Lung (tissue), 12 donors: Measurements from ENCODE around the gene HS3ST4. TPM values are rescaled to one million over a fixed set of nuclear protein-coding genes. Genes with fewer than 3 reads are reported as not detected.

Source experiments
- ATAC-seq: fragments of 200-7000 bp; cut with Tn5 transposase; one replicate; pipeline ENCODE4 v1.9.1; 2020; ENCODE audit warnings: moderate number of reproducible peaks; ENCODE audit not compliant: insufficient read depth, low FRiP score
- DNase-seq, 3 donors: peaks; one replicate each; pipeline ENCODE4 v3.0.0-alpha.2; 2013 to 2017
- H3K27ac ChIP-seq, 2 donors: one replicate each; pipeline ENCODE4 v1.5.1; 2013; ENCODE audit warnings: mild to moderate bottlenecking in 2 of 2, moderate library complexity in 2 of 2, control low read depth in 1 of 2, inconsistent platforms in 1 of 2, low read depth in 1 of 2, low read length in 1 of 2
- H3K27me3 ChIP-seq, 3 donors: one replicate each; pipeline ENCODE4 v1.5.1; 2013; ENCODE audit warnings: low read length in 2 of 3; ENCODE audit not compliant: control insufficient read depth in 3 of 3, insufficient read depth in 3 of 3
- H3K36me3 ChIP-seq, 4 donors: one replicate each; pipeline ENCODE4 v1.5.1; 2013; ENCODE audit warnings: low read length in 4 of 4, mild to moderate bottlenecking in 1 of 4, moderate library complexity in 1 of 4; ENCODE audit not compliant: control insufficient read depth in 4 of 4, insufficient read depth in 4 of 4
- H3K4me1 ChIP-seq, 5 donors: one replicate each; pipeline ENCODE4 v1.5.1; 2013; ENCODE audit warnings: low read length in 5 of 5, mild to moderate bottlenecking in 2 of 5, moderate library complexity in 1 of 5; ENCODE audit not compliant: control insufficient read depth in 5 of 5, insufficient read depth in 5 of 5
- H3K4me3 ChIP-seq: one replicate; pipeline ENCODE4 v1.5.1; 2013; ENCODE audit warnings: mild to moderate bottlenecking, control low read depth, moderate library complexity
- H3K9ac ChIP-seq, 2 donors: one replicate each; pipeline ENCODE4 v1.5.1; 2013; ENCODE audit warnings: low read length in 2 of 2, control low read depth in 1 of 2; ENCODE audit not compliant: insufficient read depth in 1 of 2
- H3K9me3 ChIP-seq, 4 donors: one replicate each; pipeline ENCODE4 v1.5.1; 2013; ENCODE audit warnings: low read length in 3 of 4, mild to moderate bottlenecking in 1 of 4, moderate library complexity in 1 of 4; ENCODE audit not compliant: control insufficient read depth in 4 of 4, insufficient read depth in 3 of 4
- WGBS, 2 donors: extraction: QIAGEN DNeasy Blood & Tissue Kit; methylation state at CpG; one replicate each; pipeline ENCODE4 v1.1.7; 2013; 5-methylcytosine and 5-hydroxymethylcytosine counted together
- polyA plus RNA-seq, 2 donors: library from polyadenylated mRNA; stranded (reverse); fragments of 200-250 nt; gene quantifications; one replicate each; pipeline ENCODE4 v1.2.1, GENCODE V29; 2013
- total RNA-seq, 2 donors: library from RNA; depleted of rRNA in 1 of 2; stranded (reverse); fragments of >200 nt in 1 of 2; gene quantifications; one replicate each; pipeline ENCODE4 v1.2.1, GENCODE V29; 2014 to 2021
- TF ChIP-seq, protein P1 (sequence below): IDR thresholded peaks from 2 replicates; pipeline ENCODE4 v1.5.1; 2012; ENCODE audit warnings: mild to moderate bottlenecking; ENCODE audit errors: control extremely low read depth, extremely low read depth
- donor health status: control.
- donor health status: control.
- donor health status: Bipolar disorder and iron deficiency.
- donor health status: healthy.
- donor health status: DM: yes; HTN: yes; CAD: no.

Gene HS3ST4
- total and polyA plus RNA-seq, 4 donors, result 0.06 to 0.15 TPM; not detected in 2

DNA sequence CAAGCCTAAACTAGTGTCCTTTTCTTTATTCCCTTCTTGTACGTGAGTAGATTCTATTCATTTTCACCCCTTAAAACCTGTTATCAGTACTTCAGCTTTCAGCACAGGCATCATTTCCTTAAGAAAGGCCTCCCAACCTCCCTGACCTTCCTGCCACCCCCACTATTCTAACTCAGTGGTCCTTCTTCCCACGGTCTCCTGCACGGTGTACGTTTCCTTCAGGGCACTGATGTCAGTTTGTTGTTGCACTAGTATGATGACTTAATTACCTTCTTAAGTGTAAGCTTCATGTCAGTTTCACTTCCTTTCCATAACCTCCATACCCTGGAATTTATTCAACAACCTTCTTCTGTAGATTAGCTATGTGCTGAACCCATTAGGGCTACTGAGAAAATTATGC lies 484.2 kb downstream of the HS3ST4 start:
- H3K4me1 ChIP-seq, result no peaks in the 10 kb centered on the region
- TF ChIP-seq, protein P1, sequence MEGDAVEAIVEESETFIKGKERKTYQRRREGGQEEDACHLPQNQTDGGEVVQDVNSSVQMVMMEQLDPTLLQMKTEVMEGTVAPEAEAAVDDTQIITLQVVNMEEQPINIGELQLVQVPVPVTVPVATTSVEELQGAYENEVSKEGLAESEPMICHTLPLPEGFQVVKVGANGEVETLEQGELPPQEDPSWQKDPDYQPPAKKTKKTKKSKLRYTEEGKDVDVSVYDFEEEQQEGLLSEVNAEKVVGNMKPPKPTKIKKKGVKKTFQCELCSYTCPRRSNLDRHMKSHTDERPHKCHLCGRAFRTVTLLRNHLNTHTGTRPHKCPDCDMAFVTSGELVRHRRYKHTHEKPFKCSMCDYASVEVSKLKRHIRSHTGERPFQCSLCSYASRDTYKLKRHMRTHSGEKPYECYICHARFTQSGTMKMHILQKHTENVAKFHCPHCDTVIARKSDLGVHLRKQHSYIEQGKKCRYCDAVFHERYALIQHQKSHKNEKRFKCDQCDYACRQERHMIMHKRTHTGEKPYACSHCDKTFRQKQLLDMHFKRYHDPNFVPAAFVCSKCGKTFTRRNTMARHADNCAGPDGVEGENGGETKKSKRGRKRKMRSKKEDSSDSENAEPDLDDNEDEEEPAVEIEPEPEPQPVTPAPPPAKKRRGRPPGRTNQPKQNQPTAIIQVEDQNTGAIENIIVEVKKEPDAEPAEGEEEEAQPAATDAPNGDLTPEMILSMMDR, result no peak
- ATAC-seq (no peak), DNase-seq (no peak)
- no peak overlapping the region for H3K9ac ChIP-seq
- H3K27me3 ChIP-seq, result no peaks in the 10 kb centered on the region
- peaks cover 0 to 1% (median 0%) of the 10 kb centered on the region in 4 donors for H3K9me3 ChIP-seq
- 12 to 20% methylated on average over 4 of the region's 4 CpGs for WGBS, 2 donors
- no peaks in the 10 kb centered on the region for H3K36me3 ChIP-seq
- no peak overlapping the region for H3K27ac ChIP-seq
- H3K4me3 ChIP-seq, result no peak overlapping the region

DNA sequence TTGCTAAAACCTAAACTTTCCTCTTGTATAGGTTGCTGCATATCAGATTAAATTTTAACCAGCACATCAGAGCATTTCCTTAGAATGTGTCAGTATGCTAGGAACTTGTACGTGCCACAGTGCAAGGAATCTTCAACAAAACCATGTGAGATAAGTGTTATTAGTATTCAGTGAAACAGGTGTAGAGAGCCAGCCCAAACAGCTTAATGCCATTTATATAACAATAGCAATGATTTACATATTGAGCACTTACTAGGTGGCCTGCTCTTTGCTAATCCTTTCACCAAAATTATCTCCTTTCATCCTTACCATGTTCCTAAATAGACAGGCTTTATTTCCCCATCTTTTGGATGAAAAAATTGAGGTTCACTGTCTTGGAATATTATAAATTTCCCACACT lies 485.7 kb downstream of the HS3ST4 start:
- 42 to 54% methylated on average over 1 of the region's 1 CpG for WGBS, 2 donors
- DNase-seq (no peak), ATAC-seq (no peak)
- H3K27me3 ChIP-seq, result no peaks in the 10 kb centered on the region
- TF ChIP-seq, protein P1, result no peak
- H3K9me3 ChIP-seq, result peaks cover 0 to 1% (median 0%) of the 10 kb centered on the region in 4 donors
- H3K27ac ChIP-seq, result no peak overlapping the region
- no peaks in the 10 kb centered on the region for H3K36me3 ChIP-seq
- no peaks in the 10 kb centered on the region for H3K4me1 ChIP-seq
- H3K9ac ChIP-seq, result no peak overlapping the region
- H3K4me3 ChIP-seq, result no peak overlapping the region

DNA sequence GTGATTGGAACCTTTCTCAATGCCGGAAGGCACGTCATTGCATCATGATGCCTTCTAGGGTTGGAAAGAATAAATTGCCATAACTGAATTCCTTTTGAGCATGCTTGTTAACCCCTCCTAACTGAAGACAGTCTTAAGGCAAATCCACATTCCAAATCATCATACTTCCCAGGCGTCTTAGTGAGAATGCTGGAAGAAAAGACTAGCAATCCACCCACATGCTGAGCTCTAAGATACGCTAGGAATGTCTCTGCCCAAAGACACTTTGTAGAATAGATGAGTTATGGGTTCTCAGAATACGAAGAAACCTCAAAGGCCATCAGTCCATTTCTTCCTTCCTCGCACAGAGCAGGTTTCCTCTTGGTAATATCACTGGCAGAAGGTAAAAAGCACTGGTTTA lies 486.5 kb downstream of the HS3ST4 start:
- H3K27ac ChIP-seq, result no peak overlapping the region
- no peak overlapping the region for H3K4me3 ChIP-seq
- 83% methylated on average over 6 of the region's 6 CpGs for WGBS, 2 donors
- DNase-seq (no peak), ATAC-seq (no peak)
- no peaks in the 10 kb centered on the region for H3K27me3 ChIP-seq
- H3K9ac ChIP-seq, result no peak overlapping the region
- no peaks in the 10 kb centered on the region for H3K36me3 ChIP-seq
- TF ChIP-seq, protein P1, result no peak
- no peaks in the 10 kb centered on the region for H3K4me1 ChIP-seq
- H3K9me3 ChIP-seq, result peaks cover 0 to 1% (median 0%) of the 10 kb centered on the region in 4 donors

DNA sequence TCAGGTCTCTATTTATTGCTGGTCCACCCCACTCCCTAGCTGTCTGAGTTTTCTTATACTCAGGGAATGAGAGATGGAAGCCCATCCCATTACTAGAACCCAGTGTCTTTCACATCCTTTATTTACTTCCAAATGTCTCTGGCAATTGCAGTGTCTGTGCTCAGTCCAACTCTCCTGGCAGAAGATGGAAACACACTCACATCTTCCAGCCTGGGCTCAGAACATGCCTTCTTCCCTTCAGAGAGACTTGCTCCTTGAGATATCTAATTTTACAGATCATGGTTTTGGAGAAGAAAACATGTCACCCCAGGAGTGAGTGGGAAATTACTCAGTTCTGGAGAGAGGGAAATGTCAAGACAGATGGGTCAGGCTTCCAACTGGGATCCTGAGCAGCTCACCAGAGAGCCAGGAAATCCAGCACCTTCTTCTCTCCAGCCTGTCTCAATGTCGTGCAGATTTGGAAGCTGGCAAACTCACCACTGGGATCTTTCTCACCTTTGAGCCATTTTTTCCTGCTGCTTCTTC lies 494.4 kb downstream of the HS3ST4 start:
- no peak for ATAC-seq

More for the DNA sequence above, 494.4 kb downstream of the HS3ST4 start:
- no peak overlapping the region for H3K27ac ChIP-seq
- H3K27me3 ChIP-seq, result no peaks in the 10 kb centered on the region
- TF ChIP-seq, protein P1, result no peak
- H3K36me3 ChIP-seq, result no peaks in the 10 kb centered on the region
- no peak overlapping the region for H3K4me3 ChIP-seq
- no peak for DNase-seq
- no peaks in the 10 kb centered on the region for H3K4me1 ChIP-seq
- 62 to 69% methylated on average over 1 of the region's 1 CpG for WGBS, 2 donors
- H3K9ac ChIP-seq, result no peak overlapping the region
- H3K9me3 ChIP-seq, result peaks cover 0 to 2% (median 0%) of the 10 kb centered on the region in 4 donors
